GM10266 (cell line): Measurements from ENCODE around the gene KRT36.

Source experiments
- DNase-seq: peaks from one replicate; pipeline ENCODE4 v3.0.0; 2012; ENCODE audit errors: extremely low spot score
- TF ChIP-seq, protein P1 (sequence below): IDR thresholded peaks from 2 replicates; pipeline ENCODE4 v1.5.1; 2012; ENCODE audit warnings: mild to moderate bottlenecking, low read depth; ENCODE audit not compliant: control insufficient read depth, insufficient read depth; ENCODE audit errors: missing control alignments

KRT36 gene

DNA sequence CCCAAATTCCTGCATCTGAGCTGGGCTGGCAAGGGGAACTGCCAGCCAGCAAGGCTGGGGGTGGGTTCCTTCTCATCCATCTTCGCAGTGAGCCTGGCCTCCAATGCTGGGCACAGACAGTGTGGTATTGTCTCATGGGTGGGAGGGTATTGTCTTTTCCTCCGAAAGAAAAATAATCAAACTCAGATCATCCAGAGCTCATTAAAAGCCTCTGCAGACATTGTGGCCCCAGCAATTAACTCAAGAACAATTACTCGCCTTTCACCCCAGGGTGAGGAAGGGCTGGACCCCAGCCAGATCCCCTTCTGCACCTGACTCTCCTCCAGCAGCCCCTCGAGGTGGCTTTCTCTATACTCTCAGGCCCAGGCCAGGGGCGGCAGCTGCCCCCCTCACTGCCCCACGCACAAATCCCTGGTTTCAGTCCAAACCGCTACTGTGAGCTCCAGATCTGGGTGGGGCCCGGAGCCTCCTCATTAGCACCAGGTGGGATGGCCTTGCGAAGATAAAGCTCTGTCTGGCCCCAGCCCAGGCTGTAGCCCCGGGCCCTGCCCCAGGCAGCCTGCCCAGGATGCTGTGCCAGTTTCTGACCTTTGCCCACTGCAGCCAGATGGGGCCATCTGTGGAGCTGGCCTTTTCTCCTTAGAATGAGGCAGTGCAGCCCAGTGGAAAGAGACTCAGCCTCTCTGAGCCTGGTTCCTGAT is 31.3 kb upstream of the KRT36 start:
- DNase-seq = no peak

DNA sequence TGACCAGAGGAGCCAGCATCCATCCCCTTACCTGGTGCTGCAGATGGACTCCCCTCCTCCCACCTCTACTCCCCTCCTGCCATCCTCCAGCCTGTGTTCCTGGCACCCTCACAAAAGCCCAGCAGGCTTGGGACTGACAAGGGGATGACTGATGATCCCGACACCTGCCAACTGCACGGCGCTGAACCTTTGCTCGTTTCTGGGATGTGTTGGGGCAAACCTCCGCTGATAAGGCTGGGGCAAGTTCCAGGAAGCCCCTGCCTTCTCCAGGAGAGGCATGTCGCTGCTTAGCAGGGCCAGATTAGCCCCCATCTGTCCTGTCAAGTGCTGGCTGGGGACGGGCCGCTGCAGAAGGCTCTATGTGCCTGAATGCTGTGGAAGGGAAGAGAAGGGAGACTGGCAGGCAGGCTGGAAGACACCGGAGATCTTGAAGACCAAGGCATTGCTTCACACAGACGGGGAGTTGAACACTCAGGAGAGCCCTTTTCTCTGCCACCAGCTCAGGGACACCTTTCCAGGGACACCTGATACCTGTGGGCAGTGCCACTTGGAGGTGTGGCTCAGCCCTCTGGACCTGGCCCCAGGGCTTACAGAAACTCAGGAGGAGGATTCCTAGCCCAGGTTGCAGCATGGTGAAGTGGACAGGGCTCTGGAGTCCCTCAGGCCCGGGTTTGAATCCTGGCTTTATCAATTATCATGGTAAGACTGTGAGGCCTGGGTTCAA is 30.0 kb upstream of the KRT36 start:
- no peak for DNase-seq
- TF ChIP-seq, protein P1, sequence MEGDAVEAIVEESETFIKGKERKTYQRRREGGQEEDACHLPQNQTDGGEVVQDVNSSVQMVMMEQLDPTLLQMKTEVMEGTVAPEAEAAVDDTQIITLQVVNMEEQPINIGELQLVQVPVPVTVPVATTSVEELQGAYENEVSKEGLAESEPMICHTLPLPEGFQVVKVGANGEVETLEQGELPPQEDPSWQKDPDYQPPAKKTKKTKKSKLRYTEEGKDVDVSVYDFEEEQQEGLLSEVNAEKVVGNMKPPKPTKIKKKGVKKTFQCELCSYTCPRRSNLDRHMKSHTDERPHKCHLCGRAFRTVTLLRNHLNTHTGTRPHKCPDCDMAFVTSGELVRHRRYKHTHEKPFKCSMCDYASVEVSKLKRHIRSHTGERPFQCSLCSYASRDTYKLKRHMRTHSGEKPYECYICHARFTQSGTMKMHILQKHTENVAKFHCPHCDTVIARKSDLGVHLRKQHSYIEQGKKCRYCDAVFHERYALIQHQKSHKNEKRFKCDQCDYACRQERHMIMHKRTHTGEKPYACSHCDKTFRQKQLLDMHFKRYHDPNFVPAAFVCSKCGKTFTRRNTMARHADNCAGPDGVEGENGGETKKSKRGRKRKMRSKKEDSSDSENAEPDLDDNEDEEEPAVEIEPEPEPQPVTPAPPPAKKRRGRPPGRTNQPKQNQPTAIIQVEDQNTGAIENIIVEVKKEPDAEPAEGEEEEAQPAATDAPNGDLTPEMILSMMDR = no peak

More for the DNA sequence above, 31.3 kb upstream of the KRT36 start:
- TF ChIP-seq, protein P1 = no peak

DNA sequence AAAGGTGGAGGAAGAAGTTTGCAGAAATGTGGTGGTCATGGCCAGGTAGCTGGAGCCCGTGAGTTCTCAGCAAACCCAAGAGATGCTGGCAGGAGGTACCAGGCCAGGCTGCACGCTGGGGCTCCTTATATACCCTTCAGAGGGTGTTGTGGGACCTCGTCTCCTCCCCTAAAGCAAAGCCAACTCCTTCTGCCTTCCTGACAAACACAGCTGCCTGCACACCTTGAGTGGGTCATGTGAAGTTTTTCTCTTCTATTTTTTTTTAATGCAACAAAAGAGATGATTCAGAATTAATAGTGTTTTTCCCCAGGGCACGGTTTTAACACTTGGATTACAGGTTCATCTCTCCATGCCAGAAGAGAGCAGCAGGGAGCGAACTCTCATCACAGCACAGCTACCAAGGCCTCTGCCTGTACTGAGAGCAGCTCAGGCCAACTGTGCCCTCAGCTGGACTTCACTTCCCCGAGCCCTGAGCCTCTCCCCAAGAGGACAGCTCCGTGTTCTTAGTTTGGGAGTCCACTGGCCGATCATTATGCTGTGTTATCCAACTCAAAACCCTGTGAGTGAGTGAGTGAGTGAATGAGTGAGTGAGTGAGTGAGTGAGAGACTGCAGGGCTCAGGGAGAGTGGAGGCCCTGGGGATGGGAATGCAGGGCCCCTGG is 29.2 kb upstream of the KRT36 start, which contains the start of gene KRT15:
KRT15 (minus strand) TSS at position 102 of the 661 bp plus-strand sequence; CDS start at position 39, 63 bp downstream.
- no peak for DNase-seq
- TF ChIP-seq, protein P1 = no peak

DNA sequence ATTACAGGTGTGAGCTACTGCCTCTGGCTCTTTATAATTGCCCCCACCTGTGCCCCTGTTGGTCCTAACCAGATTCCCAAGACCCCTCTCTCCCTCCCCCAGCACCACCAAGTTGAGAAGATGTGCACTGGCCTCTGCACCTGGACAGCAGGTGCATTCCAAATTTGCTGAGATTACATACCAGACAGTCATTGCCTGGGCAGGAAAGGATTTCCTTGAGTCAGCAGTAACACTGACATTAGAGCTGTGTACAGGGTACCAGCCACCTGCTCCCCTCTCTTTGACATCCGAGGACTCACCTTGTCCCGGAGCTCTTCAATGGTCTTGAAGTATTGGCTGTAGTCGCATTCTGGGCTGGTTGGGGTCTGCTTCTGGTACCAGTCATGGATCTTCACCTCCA is 28.3 kb upstream of the KRT36 start:
- TF ChIP-seq, protein P1 = no peak

DNA sequence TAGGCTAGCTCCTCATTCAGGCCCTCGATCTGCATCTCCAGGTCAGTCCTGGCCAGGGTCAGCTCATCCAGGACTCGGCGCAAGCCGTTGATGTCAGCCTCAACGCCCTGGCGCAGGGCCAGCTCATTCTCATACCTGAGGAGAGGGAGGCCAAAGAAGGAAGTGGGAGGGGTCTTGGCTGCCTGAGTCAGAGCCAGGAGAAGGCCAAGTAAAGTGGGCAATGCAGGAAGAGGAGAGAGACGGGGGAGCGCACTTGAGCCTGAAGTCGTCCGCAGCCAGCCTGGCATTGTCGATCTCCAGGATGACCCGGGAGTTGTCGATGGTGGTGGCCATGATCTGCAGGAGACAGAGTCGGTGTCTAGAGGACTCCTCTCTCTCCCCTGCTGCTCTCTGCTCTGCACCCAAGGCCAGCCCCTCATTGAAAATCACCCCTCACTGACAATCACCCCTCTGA is 27.1 kb upstream of the KRT36 start:
- TF ChIP-seq, protein P1 = no peak
- no peak for DNase-seq

More for the DNA sequence above, 28.3 kb upstream of the KRT36 start:
- no peak for DNase-seq

DNA sequence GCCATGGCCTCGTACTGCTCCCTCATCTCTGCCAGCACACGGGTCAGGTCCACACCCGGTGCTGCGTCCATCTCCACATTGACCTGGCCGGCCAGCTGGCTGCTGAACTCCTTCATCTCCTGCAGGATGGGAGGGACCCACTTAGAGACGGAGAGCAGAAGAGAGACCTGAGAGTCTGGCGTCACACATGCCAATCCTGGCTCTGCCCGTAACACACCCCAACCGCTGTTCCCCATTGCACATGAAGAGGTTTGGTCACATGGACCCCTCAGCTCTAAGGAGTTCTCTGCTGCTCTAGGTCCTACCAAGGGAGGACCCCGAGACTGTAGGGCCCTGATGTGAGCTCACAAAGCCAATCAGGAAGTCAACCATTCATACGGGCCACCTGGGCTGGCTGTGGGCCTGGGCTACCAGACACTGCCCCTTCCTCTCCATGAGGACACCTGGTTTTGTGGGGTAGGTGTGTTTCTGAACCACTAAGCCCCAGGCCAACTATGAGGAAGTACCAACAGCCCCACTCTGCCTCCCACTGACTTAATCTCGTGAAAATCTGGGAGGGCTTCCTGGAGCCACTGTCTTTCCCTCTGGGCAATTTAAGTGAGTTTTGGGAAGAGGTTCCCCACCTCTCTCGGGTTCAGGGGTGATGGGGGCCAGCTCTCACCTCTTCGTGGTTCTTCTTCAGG is 26.6 kb upstream of the KRT36 start:
- TF ChIP-seq, protein P1 = no peak
- DNase-seq = no peak

DNA sequence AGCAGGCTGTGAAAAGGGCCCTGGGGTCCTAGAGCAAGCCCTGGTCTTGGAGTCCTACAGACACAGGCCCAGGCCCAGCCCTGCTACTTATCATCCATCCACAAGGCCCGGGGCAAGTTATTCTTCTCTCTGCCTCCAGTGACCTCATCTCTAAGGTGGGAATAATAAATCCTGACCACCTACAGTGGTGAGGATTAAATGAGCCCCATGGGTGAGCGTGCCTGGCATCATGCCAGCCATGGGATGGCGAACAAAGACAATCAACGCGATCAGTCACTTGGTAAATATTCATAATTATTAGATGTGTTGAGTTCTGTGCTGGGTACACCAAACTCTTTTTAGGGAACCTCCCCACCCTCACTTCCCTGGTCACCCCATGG is 23.4 kb upstream of the KRT36 start:
- DNase-seq = no peak
- TF ChIP-seq, protein P1 = no peak
